GM19468 (cell line): ENCODE results near the gene AAR2.

Source experiments
- ATAC-seq: cut with Tn5 transposase; IDR thresholded peaks from one replicate; pipeline ENCODE4 v1.9.1; 2021; ENCODE audit warnings: mild to moderate bottlenecking, moderate library complexity, moderate number of reproducible peaks; ENCODE audit not compliant: unreplicated experiment; ENCODE audit errors: extremely low read depth

Gene AAR2

DNA sequence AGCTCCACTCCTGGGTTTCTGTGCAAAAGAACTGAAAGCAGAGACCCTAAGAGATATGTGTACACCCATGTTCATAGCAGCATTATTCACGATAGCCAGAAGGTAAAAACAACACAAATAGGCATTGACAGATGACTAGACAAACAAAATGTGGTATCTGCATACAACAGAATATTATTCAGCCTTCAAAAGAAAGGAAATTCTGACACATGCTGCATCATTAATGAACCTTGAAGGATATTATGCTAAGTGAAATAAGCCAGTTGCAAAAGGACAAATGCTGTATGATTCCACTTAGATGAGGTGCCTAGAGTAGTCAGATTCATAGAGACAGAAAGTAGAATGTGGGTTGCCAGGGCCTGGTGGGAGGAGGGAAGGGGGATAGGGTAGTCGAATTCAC lies 17.8 kb downstream of the AAR2 start:
- no peak for ATAC-seq

- ATAC-seq: no peak
These were observed 19.2 kb downstream of the AAR2 start for GRCh38 chr20:36255445-36255844.

GRCh38 chr20:36259177-36260061 lies 23.1 kb downstream of the AAR2 start:
- ATAC-seq: no peak

DNA sequence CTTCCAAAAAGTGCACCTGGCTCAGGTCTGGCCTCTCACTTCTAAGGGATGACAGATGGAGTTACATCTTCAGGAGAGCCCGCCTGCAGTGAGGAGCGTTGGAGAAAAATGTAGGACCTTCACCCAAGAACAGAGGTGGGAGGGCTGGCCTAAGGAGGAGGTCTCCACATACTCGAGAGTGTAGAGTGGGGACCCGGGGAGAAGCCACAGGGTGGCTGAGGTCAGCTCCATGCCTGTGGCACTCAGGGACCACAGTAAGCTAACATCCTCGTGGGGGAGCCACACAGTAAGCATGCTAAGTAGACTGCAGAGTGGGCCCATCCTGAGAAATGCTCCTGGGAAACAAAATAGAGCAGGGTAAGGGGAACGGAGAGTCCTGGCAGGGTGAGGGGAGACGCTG lies 24.0 kb downstream of the AAR2 start:
- ATAC-seq: no peak

DNA sequence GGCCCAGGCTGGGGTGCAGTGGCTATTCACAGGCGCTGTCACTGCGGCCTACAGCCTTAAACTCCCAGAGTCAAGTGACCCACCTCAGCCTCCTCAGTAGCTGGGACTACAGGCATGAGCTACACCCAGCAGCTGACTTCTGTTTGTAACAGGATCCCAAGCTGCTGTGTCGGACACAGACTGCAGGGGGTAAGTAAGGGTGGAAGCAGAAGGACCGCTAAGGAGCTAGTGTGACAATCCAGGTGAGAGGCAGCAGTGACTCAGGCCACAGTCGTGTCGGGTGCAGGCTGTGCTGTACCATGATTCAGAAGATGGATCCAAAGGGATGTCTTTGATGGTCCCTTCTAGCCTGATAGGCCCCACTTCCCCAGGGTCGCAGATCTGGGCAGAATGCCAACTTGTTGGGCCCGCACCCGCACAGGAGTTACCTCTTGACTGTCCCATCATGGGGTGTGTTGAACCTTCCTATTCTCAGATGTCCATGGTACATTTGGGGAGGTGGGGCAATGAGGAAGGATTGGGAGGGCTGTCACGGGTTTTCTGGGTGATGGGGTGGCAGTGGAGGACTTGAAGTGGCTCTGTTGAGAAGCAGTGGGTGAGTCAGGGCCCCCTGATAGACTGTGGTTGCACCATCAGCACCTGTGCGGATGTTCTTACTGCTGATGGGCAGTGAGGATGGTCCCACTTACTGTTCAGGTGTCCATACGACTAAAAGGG lies 25.3 kb downstream of the AAR2 start:
- ATAC-seq: no peak

- no peak for ATAC-seq
These were observed 26.2 kb downstream of the AAR2 start for GRCh38 chr20:36262440-36262839.

DNA sequence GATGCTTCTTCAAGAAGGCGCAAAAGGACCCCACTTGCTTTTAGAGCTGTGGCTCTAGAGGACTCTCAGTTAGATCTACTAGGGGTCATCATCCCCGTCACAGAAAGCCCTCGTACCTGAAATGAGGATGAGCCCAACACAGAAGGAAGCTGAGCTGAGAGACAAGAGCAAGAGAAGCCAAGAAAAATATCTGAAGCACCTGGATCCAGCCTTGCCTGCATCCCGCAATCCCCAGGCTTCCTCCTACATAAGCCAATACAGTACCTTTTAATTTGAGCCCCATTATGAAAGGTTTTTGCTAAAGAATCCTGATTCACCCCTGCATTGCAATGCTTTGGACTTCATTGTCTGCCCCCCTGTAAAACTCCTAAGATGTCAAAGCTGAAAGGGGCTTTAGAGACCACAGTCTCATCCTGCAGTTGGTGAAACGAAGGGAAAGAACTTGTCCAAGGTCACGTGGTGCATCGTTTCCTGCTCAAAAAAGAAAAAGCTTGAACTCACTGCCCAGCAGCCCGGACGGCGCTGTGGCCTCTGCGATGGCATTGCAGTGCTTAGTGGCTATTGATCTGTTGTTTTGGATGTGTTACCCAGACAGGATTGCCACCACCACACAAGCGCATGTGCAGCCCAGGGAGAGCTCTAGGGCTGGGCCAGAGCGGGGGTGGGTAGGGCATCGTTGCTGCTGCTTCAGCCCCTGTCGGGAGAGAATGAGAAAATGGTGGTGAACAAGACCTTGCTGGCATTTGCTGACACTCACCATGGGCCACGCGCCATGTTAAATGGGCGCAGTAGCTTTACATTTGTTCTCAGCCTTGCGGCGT lies 28.4 kb downstream of the AAR2 start:
- no peak for ATAC-seq

DNA sequence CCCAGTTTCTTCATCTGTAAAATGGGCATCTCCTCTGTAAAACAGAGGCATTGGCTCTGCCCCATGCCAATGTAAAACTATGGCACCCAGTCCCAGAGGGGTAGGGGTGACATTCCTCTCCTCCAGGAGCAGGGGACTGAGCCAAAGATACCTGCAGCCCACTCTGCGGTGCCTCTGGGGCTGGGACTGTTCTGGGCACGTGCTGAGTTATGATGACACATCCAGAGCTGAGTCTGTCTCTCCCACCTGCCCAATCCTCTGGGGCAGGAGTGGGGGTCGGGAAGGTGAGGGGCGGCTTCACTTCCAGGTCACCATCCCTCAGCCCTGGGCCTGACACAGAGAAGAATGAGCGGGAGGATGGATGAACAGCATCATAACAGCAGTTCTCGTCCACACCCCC lies 29.9 kb downstream of the AAR2 start:
- ATAC-seq: no peak

DNA sequence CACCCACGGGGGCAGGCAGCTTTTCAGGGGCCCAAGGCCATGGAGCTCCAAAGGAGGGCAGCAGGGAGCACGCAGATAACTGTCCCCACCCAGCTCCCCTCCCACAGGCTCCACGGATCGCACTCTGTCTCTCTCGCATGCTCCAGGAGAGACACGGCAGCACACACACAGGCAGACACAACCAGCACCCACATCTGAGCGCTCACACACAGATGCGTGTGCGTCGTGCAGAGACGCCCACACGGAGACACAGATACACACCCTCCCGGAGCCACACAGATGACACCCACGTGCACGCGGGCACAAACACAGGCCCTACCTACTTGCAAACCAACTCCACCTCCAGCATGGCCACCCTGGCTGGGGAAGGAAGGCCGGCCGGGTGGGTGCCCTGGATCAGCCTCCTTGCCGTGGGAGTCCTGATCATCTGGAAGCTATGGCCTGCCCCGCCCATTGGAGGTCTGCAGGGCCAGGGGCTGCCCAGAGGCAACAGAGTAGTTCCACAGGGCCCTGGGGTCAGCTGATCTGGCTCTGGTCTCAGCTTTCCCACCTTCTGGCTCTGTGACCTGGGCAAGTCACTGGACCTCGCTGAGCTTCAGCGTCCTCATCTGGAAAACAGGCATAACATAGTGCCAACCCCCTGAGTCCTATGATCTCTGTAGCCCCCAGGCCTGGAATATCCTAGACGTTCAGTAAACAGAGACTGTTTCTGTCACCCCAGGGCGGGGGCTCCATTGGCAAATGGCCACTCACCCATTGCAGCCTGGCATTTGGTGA lies 31.5 kb downstream of the AAR2 start:
- no peak for ATAC-seq

DNA sequence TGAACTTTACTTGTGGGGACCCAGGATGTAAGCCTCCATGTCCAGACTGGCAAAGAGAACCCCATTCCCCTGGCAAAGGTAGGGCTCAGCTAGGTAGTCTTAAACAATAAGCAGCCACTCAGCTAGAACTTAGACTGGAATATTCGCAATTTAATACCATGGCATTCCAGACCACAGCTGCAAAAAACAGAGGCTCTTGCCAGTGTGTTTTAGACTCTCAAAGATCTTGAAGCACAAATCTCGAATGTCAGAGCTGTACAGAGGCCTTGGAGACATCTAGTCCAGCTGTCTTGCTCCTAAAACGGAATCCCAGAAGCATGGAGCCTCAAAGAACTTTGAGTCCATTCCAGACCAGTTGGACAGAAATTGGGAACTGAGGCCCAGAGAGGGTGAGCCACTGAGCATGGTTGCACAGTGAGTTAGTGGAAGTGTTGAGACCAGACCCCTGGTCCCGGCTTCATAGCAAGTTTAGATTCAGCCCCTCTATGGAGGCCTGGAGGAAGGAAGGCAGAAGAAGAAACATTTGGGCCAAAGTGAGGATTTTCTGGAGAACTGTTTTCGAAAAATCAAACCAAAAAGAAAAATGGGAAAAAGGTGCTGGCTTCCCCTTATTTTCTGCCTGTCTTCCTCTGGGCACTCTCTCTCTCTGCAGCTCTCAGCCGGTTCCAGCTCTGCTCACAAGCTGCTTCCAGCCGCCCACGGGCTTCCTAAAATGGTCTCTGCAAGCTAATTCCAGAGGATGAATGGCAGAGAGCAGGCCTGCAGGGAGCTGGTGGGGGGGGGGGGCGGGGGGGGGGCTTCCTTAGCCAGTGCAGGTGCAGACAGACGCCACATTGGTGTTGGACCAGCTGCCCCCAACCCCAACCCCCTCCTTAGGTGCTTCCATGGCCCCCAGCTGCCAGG lies 32.4 kb downstream of the AAR2 start:
- ATAC-seq: no peak

- ATAC-seq: no peak
These were observed 33.2 kb downstream of the AAR2 start for GRCh38 chr20:36269507-36269906.

- ATAC-seq: no peak
These were observed 34.7 kb downstream of the AAR2 start for GRCh38 chr20:36270744-36271638.

GRCh38 chr20:36271639-36272546 lies 35.6 kb downstream of the AAR2 start:
- ATAC-seq: no peak

- ATAC-seq: no peak
These were observed 36.4 kb downstream of the AAR2 start for GRCh38 chr20:36272547-36273220.

DNA sequence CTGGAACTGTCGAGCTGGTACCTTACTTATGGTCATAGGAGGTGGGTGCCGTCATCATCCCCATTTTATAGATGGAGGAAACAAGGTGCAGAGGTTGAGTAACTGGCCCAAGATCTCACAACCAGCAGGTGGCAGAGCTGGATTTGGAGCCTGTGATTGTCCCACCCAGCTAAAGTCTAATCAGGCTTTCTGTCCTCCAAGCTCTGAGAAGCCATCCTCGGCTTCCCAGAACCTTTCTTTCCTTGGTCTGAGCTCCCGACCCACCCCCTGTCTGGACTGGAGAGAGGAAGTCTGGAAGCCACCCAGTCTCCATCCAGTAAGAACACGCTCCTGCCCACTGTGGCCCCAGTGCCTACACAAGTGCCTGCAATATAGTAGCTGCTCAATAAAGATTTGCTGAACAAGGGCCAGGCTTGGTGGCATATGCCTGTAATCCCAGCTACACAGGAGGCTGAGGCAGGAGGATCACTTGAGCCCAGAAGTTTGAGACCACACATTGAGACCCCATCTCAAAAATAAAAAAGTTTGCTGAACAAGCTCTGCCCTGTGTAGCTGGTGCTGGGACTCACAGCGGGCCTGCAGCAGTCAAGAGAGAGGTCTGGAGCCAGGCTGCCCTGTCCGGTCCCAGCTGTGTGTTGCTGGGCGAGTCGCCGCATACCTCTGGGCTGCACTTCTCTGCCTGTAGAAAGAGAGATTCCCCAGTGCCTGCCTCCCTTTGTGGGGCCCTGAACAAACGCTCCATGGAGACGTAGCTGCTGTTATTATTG lies 37.3 kb downstream of the AAR2 start:
- no peak for ATAC-seq
